Adrenal gland (tissue), 12 donors: Measurements from ENCODE around the gene MAD2L1BP. TPM values are rescaled to one million over a fixed set of nuclear protein-coding genes. Genes with fewer than 3 reads are reported as not detected.

Experiments
- DNase-seq, 7 donors: peaks; one replicate each; pipeline ENCODE4 v3.0.0-alpha.2; 2019 to 2020
- H3K27ac ChIP-seq, 5 donors: fragments of 200-600 bp; sonication (generic) in 4 of 5; 1 replicate in 3 of 5; 2 replicates in 2 of 5; pipeline versions ENCODE4 v1.5.1 to v1.8.0; 2016 to 2020; ENCODE audit warnings: mild to moderate bottlenecking in 1 of 5
- H3K27me3 ChIP-seq: fragments of 200-600 bp; 2 replicates; pipeline ENCODE4 v1.8.0; 2021
- H3K36me3 ChIP-seq, 2 donors: fragments of 200-600 bp; replicated peaks in 1 of 2; 1 replicate in 1 of 2; 2 replicates in 1 of 2; pipeline versions ENCODE4 v1.5.1 to v1.8.0; 2018 to 2022
- H3K4me1 ChIP-seq, 2 donors: fragments of 200-600 bp; replicated peaks in 1 of 2; 1 replicate in 1 of 2; 2 replicates in 1 of 2; pipeline versions ENCODE4 v1.5.1 to v1.8.0; 2018 to 2021
- H3K4me3 ChIP-seq, 4 donors: fragments of 200-600 bp; sonication (generic) in 3 of 4; one replicate each; pipeline ENCODE4 v1.5.1; 2016 to 2018
- H3K9me3 ChIP-seq, 3 donors: fragments of 200-600 bp; sonication (generic) in 1 of 3; replicated peaks in 1 of 3; 1 replicate in 2 of 3; 2 replicates in 1 of 3; pipeline versions ENCODE4 v1.5.1 to v1.8.0; 2016 to 2021
- CTCF ChIP-seq, 6 experiments: fragments of 450-650 bp in 4 of 6; fragments of 200-600 bp in 2 of 6; sonication (generic) in 1 of 6; IDR thresholded peaks; 1 replicate in 5 of 6; 2 replicates in 1 of 6; pipeline versions ENCODE4 v1.5.1 to v1.8.0; 2016 to 2021; ENCODE audit warnings: antibody characterized with exemption in 6 of 6, mild to moderate bottlenecking in 2 of 6, moderate library complexity in 1 of 6
- POLR2A ChIP-seq, 2 donors: fragments of 450-650 bp; IDR thresholded peaks; one replicate each; pipeline ENCODE4 v1.6.1; 2017; ENCODE audit warnings: antibody characterized with exemption in 2 of 2, mild to moderate bottlenecking in 2 of 2, moderate library complexity in 1 of 2
- WGBS, 4 donors: extraction: QIAGEN DNeasy Blood & Tissue Kit in 2 of 4; methylation state at CpG; one replicate each; pipeline versions ENCODE4 v1.1.5 to v1.1.7; 2013 to 2017; 5-methylcytosine and 5-hydroxymethylcytosine counted together
- intact Hi-C, 2 donors: fragments of 100-400 bp; cut with DNase I; formaldehyde crosslinking; loops; one replicate each; pipeline versions ENCODE4 v1.14.1 to v1.15.0; 2022 to 2023
- polyA plus RNA-seq, 3 donors: library from polyadenylated mRNA; stranded (reverse); fragments of 200-250 nt in 2 of 3; fragments of 350-450 nt in 1 of 3; fragmentation: Illumina TruSeq in 1 of 3; extraction: RNeasy Lipid Tissue Mini Kit (QIAGEN cat#74804) in 1 of 3; gene quantifications; one replicate each; pipeline ENCODE4 v1.2.3, GENCODE V29; 2013 to 2014
- total RNA-seq, 9 donors: library from RNA; depleted of rRNA in 4 of 9; stranded (reverse); fragments of >200 nt in 4 of 9; fragments of 120-200 nt in 1 of 9; fragmentation: NEBNext Ultra II Directional in 1 of 9; extraction: Animal tissue kit (Norgen Biotek cat#: 25700) in 1 of 9; gene quantifications; one replicate each; pipeline versions ENCODE4 v1.1.0 to v1.2.4, GENCODE V29; 2013 to 2023
- donor health status: healthy with polysubstance abuse.
- donor health status: Bipolar disorder and iron deficiency.
- donor health status: DM: yes; HTN: yes; CAD: no.
- donor health status: DM: no; HTN: no; CAD: no.
- donor health status: DM: no; HTN: no; CAD: no.
- donor health status: DM: yes; HTN: yes; CAD: no.

MAD2L1BP gene
- total and polyA plus RNA-seq, 12 donors: 15.2 to 112 (median 27.2) TPM

GRCh38 chr6:43668151-43669028 is 32.8 kb downstream of the MAD2L1BP start:
- H3K4me1 ChIP-seq: peaks cover 24 to 45% of the 10 kb centered on the region in 2 donors
- WGBS, 4 donors: 8 to 30% (median 15%) methylated on average over 14 to 17 of the region's 17 CpGs
- DNase-seq: peak; percentile 76 to 84 (median 81)
- intact Hi-C loops: loop anchor here (5.0 kb wide), 3 partner anchors 89 to 409 kb away; no protein-coding TSS in a partner anchor
- H3K4me3 ChIP-seq: no peak overlapping the region
- H3K27me3 ChIP-seq: no peaks in the 10 kb centered on the region
- H3K36me3 ChIP-seq: peaks cover 0 to 19% of the 10 kb centered on the region in 2 donors
- H3K9me3 ChIP-seq: no peaks in the 10 kb centered on the region
- H3K27ac ChIP-seq: peak overlapping the region in 2 of 5 donors; percentile 42 to 44
- TF ChIP-seq CTCF (IDR thresholded peaks at IDR 0.05) (peak; percentile 15 to 54 (median 44)), POLR2A (IDR thresholded peaks at IDR 0.05) (no peak)

- H3K36me3 ChIP-seq: peaks cover 0 to 28% of the 10 kb centered on the region in 2 donors
- peak; percentile 26 to 80 (median 44) for DNase-seq
- peak overlapping the region in 2 of 5 donors; percentile 20 to 44 for H3K27ac ChIP-seq
- intact Hi-C loops: loop anchor here (5.0 kb wide), 3 partner anchors 88 to 408 kb away; no protein-coding TSS in a partner anchor
- peaks cover 31 to 52% of the 10 kb centered on the region in 2 donors for H3K4me1 ChIP-seq
- H3K9me3 ChIP-seq: no peaks in the 10 kb centered on the region
- H3K27me3 ChIP-seq: no peaks in the 10 kb centered on the region
- no peak overlapping the region for H3K4me3 ChIP-seq
- TF ChIP-seq CTCF (IDR thresholded peaks at IDR 0.05) (no peak), POLR2A (IDR thresholded peaks at IDR 0.05) (peak in 1 of 2 donors; percentile 2)
- WGBS, 4 donors: 60 to 65% (median 63%) methylated on average over 5 to 15 of the region's 15 CpGs
Observed at GRCh38 chr6:43669050-43669921, 33.6 kb downstream of the MAD2L1BP start.

GRCh38 chr6:43669922-43670622 is 34.4 kb downstream of the MAD2L1BP start:
- Histone ChIP-seq H3K4me3 (no peak overlapping the region), H3K9me3 (no peaks in the 10 kb centered on the region), H3K4me1 (peaks cover 31 to 52% of the 10 kb centered on the region in 2 donors), H3K27me3 (no peaks in the 10 kb centered on the region), H3K36me3 (peaks cover 0 to 36% of the 10 kb centered on the region in 2 donors), H3K27ac (peak overlapping the region in 2 of 5 donors; percentile 20 to 36)
- no peak for TF ChIP-seq CTCF (IDR thresholded peaks at IDR 0.05)
- no peak for TF ChIP-seq POLR2A (IDR thresholded peaks at IDR 0.05)
- intact Hi-C loops: loop anchor here (5.0 kb wide), 3 partner anchors 87 to 407 kb away; no protein-coding TSS in a partner anchor
- DNase-seq: no peak
- WGBS, 4 donors: 83 to 93% (median 87%) methylated on average over 6 of the region's 6 CpGs
